Esophagus squamous epithelium (tissue), 4 donors: ENCODE data around the gene FZD4.

Experiments
- POLR2A ChIP-seq, 4 donors: fragments of 450-650 bp; IDR thresholded peaks; one replicate each; pipeline ENCODE4 v1.6.1; 2017; ENCODE audit warnings: antibody characterized with exemption in 4 of 4, mild to moderate bottlenecking in 4 of 4, moderate library complexity in 3 of 4
- TF ChIP-seq, protein P1 (sequence below), 6 experiments: fragments of 450-650 bp in 4 of 6; fragments of 200-600 bp in 2 of 6; sonication (generic) in 2 of 6; IDR thresholded peaks; one replicate each; pipeline ENCODE4 v1.5.1; 2016 to 2019; ENCODE audit warnings: antibody characterized with exemption in 6 of 6, mild to moderate bottlenecking in 4 of 6, moderate library complexity in 4 of 6

DNA sequence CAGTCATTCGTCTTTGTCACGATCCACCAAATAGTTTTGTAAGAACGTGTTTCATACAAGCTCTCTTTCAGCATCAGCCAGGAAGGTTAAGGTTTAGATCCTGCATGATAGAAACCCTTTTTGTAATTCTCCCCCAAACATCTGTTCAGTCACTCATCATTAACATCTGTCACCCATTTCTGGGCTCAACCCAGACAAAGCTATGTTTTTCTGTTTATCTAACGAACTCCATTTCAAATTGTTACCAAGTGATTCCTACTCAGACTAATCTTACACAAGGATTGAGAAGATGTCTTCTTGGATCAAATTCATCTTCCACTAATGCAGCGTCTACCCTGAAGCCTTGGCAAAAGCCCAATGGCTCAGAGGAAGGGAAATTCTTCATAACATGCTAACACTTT, 58.8 kb downstream of the FZD4 start:
- TF ChIP-seq, protein P1, sequence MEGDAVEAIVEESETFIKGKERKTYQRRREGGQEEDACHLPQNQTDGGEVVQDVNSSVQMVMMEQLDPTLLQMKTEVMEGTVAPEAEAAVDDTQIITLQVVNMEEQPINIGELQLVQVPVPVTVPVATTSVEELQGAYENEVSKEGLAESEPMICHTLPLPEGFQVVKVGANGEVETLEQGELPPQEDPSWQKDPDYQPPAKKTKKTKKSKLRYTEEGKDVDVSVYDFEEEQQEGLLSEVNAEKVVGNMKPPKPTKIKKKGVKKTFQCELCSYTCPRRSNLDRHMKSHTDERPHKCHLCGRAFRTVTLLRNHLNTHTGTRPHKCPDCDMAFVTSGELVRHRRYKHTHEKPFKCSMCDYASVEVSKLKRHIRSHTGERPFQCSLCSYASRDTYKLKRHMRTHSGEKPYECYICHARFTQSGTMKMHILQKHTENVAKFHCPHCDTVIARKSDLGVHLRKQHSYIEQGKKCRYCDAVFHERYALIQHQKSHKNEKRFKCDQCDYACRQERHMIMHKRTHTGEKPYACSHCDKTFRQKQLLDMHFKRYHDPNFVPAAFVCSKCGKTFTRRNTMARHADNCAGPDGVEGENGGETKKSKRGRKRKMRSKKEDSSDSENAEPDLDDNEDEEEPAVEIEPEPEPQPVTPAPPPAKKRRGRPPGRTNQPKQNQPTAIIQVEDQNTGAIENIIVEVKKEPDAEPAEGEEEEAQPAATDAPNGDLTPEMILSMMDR (IDR thresholded peaks at IDR 0.05), result no peak
- TF ChIP-seq POLR2A (IDR thresholded peaks at IDR 0.05), result no peak
